Measurements from ENCODE around the gene HOXA5.

Gene HOXA5

DNA sequence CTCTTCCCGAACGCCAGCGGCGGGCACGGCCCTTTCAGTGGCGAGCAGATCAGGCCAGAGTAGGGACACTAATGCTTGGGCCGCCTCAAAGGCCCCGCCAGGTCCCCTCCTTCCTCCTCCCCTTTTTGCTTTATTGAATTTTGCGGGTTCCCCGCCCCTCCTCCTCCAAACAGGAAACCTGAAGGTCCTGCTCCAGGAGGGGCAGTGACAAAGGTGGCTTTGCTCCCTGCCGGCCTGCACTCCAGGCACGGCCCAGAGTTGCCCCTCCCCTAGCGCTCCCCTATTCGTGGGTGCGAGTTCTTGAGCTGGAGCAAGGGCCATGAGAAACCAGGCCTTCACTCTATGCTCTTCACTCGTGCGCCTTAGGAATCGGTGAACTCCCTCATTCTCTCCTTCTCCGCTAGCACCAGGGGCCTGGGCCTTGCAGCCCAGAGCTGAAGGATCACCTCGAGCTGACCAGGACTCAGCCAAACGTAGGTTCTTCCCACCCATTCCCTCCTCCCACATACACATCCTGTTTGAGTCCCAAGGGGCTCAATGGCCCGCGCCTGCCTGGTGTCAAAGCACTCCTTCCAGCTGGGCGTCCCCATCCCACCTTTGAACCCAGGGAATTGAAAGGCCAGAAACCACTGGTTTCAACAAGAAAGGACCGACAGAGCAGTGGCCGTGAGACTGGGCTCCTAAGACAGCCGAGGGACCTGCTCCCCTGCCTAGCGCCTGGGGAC is 4.7 kb upstream of the HOXA5 start:
- peak; percentile 45 for DNase-seq (ENCODE audit: low spot score)

DNA sequence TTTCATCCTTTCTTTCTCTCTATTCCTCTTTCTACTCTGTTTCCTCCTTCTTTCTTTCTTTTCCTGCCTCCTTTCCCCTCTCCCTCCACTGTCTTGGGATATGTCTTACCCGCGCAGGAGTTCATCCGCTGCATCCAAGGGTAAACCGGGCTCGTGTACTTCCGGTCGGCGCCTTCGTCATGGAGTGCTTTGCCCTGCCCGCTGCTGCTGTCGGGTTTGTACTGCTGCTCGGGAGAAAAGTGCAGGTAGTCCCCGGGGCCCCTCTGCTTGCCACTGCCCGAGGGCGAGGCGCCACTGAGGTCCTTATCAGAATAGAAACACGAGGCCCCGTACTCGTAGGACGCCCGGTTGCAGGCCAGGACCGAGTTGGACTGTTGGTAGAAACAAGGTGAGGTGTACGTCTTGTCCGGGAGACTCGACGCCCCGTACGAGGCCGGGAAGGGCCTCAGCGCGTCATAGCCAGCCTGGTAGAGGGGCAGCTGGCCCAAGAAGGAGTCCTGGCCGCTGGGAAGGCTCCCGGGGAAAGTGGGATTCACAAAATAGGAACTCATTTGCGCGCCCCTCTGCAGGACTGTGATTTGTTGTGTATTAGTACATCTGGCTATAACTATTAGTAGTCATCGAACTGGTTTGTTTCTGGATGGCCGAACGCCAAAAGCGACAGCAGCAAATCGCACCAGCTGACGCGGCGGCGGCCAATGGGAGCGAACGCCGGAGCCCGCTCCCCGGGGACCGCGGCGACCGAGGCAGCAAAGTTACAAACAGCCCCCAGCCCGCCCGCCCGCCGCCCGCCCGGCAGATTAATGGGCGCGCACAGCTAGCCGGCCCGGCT is 3.9 kb upstream of the HOXA5 start, which contains the start of gene HOXA6:
Gene HOXA6 (minus strand): TSS at position 576 of the 832 bp plus-strand sequence. CDS start 25 bp downstream, at position 551.
- DNase-seq (ENCODE audit: low spot score) = peak; percentile 75

DNA sequence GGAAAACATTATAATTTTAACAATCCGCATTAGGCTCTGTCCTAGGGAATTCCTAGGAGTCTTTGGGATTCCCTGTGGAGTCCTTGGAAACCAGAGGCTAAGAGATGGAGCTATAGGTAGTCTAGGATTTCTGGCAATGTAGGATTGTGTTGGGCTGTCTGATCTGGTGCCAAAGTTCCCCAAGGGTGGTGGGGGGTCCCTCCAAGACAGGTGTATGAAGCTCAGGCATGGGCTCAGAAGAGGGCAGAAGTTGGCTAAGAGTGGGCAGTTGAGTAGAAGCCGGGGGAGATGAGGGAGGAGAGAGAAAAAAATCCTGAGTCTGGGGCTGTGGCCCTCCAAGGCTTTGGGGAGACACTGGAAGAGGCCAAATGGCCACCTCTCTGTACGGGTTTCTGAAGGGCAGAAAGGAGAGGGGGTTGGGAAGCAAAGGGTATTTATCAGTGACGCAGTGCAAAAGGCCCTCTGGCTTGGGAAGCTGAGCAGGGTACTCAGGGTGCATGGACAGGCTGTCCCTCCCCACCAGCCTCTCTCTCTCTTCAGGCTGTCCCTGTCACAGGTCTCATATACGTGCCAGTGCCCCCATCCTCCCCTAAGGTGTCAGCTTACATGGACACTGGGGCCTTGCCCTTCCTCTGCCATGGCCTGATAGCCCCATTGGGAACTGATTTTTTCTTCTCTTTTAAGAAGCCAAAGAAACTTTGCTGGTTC is 3.2 kb upstream of the HOXA5 start:
- no peak for DNase-seq (ENCODE audit: low spot score)

DNA sequence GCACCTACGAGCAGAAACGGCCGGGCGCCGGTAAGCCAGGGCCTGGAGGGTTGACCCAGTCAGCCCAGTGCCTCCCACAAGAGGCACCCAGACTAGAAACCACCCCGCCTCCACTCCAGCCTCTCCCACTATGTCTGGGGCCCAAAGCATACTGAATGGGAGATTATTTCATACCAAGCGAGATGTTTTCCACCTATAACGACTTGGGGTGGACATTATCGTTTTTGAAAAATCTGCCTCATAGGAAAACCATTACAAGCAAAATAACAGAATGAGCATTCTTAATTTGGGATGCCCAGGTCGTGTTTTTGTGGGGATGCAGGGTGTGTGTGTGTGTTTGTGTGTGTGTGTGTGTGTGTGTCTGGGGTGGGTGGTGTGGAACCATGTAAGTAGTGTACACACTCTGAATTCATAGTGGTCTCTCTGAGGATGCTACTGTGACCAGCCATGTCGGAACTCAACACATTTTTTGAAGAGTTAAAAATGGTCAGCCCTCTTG is 2.5 kb upstream of the HOXA5 start:
- DNase-seq (ENCODE audit: low spot score) = no peak

DNA sequence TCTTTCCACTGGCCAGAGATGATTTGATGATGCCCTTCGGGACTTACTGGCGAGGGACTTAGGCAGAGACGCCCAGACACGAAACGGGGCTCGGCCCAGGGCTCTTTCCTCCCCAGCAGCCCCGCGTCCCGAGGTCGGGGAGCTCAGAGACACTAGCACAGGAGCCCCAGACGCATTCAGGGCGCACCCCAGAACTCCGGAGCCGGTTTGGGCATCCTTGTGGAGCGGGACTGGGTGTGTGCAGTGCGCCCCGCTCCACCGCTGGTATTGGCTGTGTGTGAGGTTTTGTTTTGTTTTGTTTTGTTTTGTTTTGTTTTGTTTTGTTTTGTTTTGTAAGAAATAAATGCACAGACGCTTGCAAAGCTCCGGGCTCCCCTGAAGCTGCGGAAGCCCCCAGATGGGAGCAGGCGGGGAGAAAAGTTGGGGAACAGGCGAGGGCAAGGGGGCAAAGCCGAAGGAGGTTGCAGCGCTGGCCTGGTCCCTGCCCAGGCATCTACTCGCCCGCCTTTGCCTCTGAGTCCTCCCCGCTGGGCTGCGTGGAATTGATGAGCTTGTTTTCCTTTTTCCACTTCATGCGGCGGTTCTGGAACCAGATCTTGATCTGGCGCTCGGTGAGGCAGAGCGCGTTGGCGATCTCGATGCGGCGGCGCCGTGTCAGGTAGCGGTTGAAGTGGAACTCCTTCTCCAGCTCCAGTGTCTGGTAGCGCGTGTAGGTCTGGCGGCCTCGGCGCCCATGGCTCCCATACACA is 1.9 kb upstream of the HOXA5 start:
- DNase-seq (ENCODE audit: low spot score) = no peak

DNA sequence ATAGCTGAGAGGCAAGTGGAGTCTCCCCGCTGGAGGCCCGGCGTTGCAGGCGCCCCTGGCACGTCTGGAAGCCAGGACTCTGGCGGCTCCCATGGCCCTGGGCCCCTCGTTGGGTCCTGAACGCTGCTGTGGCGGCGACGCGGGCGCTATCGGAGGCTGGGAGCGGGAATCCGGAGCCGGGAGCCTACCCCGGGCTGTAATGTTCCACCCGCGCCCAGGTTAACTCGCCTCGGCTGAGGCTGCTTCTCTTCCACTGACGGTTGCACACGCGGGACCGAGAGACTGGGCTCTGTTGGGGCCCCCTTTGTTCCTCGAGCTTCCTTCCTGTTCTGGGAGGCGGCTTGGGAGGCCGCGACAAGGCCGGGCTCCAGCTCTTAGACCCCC is 1.3 kb upstream of the HOXA5 start:
- no peak for DNase-seq (ENCODE audit: low spot score)

DNA sequence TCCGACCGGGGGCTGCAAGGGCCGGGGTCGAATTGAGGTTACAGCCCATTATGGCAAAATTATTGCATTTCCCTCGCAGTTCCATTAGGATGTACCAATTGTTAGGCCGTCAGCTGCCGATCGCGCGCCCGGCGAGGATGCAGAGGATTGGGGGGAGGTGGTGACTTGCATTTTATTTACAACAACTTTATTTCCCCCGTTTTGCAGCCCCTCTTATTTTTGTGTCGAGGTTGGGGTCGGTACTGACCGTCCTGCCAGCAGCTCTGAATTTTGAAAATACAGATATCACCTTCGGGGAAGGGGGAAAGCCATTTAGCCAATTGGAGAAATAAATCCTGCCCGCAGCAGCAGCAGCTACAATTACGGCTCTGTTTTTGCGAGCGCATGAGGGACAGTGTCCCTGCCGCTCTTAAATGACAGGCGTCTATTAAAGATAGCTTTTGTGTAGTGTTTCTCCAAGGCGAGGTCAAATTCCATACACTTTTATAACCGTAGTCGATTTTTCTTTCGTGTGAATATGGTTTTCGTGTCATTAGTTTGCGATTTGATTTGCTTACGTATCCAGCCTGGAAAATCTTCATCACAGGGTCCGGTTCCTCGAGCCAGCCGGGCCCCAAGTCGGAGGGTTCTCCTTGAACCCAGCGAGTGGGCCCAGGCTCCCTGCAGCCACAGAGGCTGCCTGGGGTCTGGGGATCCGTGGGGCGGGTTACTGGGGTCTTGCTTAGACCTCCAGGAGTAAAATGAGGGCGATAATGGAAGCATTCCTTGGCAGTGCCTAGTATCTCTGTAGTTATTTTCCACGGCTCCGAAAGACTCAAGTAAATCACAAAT is 684 bp upstream of the HOXA5 start:
- DNase-seq (ENCODE audit: low spot score) = no peak

DNA sequence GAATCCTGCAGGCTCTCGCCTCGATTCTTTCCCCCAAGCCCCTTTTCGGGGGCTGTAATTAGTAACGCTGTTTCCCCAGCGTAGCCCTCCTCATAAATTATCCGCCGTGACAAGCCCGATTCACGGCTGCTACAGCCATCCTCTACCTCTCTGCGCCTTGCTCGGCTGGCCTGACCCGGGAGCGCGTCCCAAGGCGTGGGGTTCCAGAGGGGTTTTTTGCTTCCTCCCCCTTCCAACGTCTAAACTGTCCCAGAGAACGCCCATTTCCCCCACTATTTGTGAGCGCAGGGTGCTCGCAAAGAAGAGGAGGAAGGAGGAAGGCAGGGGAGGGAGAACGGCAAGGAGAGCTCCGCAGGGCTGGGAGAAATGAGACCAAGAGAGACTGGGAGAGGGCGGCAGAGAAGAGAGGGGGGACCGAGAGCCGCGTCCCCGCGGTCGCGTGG is 880 bp downstream of the HOXA5 start:
- DNase-seq (ENCODE audit: low spot score) = no peak

DNA sequence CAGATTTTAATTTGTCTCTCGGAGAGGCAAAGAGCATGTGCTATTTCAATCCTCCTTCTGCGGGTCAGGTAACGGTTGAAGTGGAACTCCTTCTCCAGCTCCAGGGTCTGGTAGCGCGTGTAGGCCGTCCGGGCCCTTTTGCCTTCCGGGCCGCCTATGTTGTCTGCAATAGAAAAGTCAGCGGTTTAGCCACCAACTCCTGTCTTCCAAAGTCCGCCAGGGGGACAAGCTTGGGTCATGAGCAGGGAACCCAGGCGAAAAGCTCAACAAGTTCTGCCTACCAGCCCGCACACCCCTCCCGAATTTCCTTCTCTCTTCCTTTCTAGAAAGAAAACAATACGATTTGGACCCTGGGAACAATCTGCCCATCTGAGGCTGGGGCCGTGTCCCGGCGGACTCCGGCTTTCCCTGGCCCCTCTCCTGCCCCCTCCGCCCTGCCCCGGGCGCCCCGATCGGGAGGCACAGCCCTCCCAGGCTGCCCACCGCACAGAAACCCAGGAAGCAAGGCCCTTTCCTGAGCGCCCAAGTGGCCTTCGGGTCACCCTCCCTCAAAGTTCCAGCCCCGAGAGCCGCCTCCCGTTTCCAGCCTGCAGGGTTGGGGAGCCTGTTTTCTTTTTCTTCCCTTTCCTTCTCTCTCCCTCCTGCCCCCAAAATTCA is 1.4 kb downstream of the HOXA5 start:
- no peak for DNase-seq (ENCODE audit: low spot score)

DNA sequence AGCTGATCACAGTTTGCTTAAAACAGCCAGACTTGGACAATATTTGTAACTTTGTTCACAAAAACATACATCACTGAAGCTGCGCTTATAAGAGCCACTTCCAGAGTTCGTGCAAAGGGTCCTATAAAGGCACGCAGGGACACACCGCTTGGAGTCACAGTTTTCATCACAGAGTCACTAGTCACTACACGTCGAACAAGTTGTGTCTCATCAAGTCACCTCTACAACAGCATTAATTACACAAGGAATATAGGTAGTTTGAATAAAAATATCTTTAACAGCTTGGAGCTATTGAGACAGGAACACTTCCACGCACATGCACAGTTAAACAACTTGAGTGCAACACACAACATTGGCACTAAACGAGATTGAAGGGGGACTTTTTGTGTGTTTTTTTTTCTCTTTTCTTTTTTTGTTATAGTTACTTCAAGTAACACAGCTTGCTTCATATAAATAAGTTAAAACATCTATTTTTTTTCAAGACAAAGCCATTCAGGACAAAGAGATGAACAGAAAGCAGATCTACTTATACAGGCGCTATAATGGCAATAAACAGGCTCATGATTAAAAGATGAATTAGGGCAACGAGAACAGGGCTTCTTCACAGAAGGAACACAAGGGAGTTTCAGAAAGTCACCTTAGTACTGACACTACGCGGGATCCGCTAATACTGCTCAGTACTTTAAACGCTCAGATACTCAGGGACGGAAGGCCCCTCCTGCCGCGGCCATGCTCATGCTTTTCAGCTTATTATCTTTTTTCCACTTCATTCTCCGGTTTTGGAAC is 2.2 kb downstream of the HOXA5 start:
- no peak for DNase-seq (ENCODE audit: low spot score)

DNA sequence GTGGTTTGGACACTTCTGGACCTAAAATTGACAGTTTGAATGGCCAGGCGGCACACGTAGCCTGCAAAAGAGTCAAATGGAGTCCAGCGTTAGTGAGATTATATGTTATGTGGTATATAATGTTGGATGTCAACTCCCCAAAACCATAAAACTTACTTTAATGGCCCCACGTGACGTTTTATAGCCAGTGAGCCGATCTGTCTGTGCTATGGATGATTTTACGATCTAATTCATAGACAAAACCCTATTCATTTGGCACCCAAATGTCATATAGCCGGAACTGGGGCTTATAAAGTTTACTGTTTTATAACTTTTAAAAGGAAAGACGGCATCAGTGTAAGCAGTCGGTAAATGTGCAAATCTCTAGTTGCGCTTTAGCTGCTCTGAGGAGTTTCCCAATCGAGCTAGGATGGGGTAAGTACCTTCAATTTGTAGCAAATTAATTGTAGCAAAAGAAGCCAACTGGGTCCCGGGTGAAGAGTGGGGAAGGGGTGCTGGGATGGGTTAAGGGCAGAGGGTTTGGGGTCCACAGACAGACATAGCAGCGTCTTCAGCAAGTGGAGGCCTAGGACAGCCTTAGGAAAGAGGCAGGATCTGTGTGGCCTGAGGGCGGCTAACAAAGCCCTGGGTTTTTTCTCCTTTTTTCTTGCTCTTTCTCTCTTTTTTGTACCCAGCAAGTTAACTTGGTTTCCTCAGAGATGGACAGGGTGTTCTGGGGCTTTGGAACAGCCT is 3.2 kb downstream of the HOXA5 start:
- no peak for DNase-seq (ENCODE audit: low spot score)

DNA sequence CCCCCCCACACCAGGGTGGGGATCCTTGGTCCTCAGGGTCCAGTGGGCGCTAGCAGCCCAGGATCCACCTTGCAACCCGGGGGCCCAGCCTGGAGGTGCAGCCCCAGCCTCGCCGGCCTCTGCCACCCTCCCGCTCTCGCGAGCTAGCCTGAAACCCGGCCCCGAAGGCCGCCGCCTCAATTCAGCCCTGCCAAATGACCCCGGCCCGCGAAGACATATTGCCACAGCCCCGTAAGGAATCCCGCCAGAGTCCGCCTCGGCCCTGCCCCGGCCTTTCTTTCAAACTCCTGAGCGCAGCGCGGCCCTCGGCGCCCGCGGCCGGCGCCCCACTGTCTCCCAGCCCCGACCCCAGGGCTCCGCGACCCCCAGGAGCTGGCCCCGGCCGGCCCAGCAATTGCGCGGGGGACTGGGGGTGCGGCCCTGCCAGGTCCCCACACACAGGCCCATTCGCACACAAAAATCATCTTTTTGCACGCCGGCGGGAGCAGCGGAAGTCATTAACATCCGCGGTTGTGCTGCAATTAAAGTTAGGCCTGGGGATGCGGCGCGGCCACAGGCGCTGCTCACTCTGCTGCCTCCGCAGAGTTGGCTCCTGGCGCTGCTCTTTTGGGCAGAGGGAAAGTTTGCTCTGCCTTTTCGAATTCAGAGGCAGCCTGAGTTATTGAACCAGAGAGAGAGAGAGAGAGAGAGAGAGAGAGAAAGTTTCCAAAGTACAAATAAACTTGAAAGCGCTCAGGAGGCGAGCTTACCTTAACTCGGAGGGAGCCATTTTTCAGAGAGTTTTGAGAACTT is 4.0 kb downstream of the HOXA5 start:
- DNase-seq (ENCODE audit: low spot score) = no peak

DNA sequence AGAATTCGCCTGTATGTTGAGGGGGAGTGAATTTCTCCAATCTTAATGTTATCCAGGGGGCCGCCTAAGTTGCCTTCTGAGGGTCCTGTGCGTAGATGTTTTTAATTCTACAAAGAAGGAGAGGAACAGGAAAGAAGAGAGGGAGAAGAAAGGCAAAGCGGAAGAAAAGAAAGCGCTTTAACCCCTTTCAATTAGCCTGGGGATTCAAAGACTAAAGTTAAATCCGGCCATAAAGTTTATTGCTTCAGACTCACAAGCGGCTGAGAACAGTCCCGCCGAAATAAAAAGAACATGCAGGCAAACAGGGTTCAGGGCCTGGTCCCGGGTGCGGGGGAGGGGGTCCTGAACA is 4.5 kb downstream of the HOXA5 start:
- DNase-seq (ENCODE audit: low spot score) = no peak

DNA sequence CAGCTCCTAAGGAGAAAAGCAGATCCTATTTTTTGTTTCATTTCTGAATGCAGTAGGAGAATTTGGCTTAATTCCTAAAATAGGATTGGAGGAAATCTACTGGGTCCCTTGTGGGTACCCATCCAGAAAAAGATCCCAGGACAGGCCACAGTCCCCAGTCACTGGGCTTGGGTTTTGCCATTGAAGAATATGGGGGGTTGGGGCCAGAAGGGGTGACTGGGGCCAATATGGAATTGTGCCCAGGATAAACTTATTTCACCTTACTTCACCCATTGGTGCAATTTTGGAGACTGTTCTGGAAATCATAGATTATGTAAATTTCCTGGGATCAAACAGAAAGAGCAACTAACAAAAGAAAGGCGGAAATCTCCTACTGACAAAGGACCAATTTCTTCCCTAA is 5.0 kb downstream of the HOXA5 start:
- no peak for DNase-seq (ENCODE audit: low spot score)

DNA sequence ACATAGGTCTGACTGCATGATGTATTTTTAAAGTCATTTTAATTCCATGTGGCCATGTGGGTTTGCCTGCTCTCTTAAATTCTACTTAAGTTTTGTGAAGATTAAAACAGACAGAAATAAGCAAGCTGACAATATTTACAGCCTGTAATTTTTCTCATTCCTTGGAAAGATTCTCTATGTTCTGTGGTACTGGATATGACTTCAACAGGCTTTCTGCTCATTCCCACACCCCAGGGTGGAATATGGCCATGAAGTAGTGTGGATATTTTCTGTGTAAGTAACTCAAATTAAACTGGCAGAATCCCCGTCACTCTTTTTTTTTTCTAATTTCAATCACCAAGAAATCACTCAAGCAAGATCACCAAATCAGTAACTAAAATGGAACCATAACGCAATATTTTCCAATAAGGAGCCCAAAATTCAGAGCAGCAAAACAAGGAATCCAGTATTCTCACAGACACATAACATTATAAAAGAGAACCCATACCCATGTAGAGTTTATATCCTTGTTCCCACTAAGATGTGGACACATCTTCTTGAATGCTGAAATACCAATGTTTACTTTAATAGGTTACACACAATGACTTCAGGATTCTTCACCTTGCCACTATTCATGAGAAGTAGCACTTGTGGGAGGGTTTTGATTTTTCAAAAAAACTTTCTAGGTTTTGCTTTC is 5.7 kb downstream of the HOXA5 start:
- no peak for DNase-seq (ENCODE audit: low spot score)

DNA sequence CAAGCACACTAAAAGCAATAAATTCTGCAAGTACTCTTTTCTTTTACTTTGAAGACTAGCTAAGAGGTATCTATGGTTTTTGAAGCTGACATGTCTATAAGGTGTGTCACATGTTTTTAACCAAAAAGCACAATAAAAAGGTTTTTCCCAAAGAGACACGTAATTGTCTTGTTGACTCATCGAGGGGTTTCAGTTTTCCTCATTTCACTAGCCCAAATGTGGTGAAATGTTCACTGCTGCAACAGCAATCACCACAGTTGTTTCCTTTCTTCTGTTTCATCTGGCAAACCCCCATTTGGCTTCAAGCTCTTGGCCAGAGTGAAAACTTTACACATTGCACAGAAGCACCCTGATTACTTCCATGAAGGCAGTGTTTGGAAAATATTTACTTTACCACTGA is 9.1 kb downstream of the HOXA5 start:
- DNase-seq (ENCODE audit: low spot score) = peak; percentile 85

DNA sequence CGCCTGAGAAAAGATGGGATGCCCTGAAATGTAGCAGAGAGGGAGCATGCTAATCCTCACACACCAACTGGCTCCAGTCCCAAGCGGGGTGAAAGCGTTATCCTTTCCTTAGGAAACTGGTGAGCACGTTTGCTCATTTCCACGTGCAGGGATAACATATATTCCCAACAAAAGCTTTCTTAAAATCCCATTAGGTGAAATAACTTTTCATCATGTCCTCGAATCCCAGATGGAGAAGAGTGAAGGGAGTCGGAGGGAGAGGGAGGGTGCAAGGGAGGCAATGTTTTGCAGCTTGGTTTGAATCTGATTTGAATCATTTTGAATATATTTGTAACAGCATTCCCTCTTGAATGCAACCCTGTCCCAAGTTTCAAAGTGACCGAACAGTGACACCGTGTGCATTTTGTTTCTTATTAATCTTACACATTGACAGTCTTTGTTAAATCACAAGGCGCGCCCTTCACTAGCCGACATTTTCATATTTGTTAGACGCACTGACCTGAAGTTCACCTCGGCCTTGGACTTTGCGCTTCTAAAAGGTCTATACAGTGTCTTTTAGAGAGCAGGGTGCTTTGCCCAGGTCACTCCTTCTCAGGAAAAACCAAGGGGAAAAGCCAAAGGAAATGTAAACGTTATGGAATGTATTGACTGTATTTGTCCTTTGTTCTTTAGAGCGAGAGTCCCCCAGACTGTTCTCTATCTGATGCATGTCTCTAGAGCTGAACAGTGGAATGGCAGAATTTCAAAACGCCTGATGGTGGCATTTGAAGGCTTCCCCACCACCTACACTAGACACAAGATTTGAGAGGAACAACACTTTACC is 9.9 kb downstream of the HOXA5 start:
- DNase-seq (ENCODE audit: low spot score) = no peak
